GM12878 (cell line): ENCODE results near the gene GPR155. TPM values are rescaled to one million over a fixed set of nuclear protein-coding genes. Genes with fewer than 3 reads are reported as not detected.

Experiments used
- ATF7 ChIP-seq: fragments of 450-650 bp; IDR thresholded peaks from 2 replicates; pipeline ENCODE4 v1.6.1; 2016; ENCODE audit warnings: low read depth, mild to moderate bottlenecking
- CBX3 ChIP-seq: fragments of 200-600 bp; sonication (generic); IDR thresholded peaks from 2 replicates; pipeline ENCODE4 v1.6.1; 2016; ENCODE audit warnings: low read depth, borderline replicate concordance
- CREM ChIP-seq: IDR thresholded peaks from 2 replicates; pipeline ENCODE4 v1.6.1; 2014; ENCODE audit warnings: antibody characterized with exemption, low read depth
- EGR1 ChIP-seq, 2 experiments: IDR thresholded peaks; 1 replicate in 1 of 2; 2 replicates in 1 of 2; pipeline ENCODE4 v1.6.1; 2011 to 2012; ENCODE audit warnings: low read depth in 2 of 2, low read length in 2 of 2, borderline replicate concordance in 1 of 2, mild to moderate bottlenecking in 1 of 2, moderate library complexity in 1 of 2
- ESRRA ChIP-seq: IDR thresholded peaks from 2 replicates; pipeline ENCODE4 v1.6.1; 2012; ENCODE audit warnings: mild to moderate bottlenecking, low read length, improper control_type of control experiment
- GABPA ChIP-seq: IDR thresholded peaks from 2 replicates; pipeline ENCODE4 v1.6.1; 2014; ENCODE audit warnings: antibody characterized with exemption, low read depth, mild to moderate bottlenecking, inconsistent platforms
- IKZF1 ChIP-seq: fragments of 450-650 bp; conservative IDR thresholded peaks from 2 replicates; pipeline ENCODE4 v1.6.1; 2017; ENCODE audit warnings: antibody characterized with exemption, mild to moderate bottlenecking
- KAT2A ChIP-seq: conservative IDR thresholded peaks from 2 replicates; pipeline ENCODE4 v1.6.1; 2011; ENCODE audit warnings: low read depth, low read length; ENCODE audit not compliant: control insufficient read depth
- KDM1A ChIP-seq: fragments of 200-600 bp; sonication (generic); IDR thresholded peaks from 2 replicates; pipeline ENCODE4 v1.6.1; 2016; ENCODE audit warnings: borderline replicate concordance
- MEF2A ChIP-seq: IDR thresholded peaks from 2 replicates; pipeline ENCODE4 v1.6.1; 2011; ENCODE audit warnings: low read depth, mild to moderate bottlenecking, low read length, moderate library complexity; ENCODE audit not compliant: insufficient read depth
- MYB ChIP-seq: fragments of 150-350 bp; IDR thresholded peaks from 2 replicates; pipeline ENCODE4 v1.6.1; 2014; ENCODE audit warnings: mild to moderate bottlenecking, low read depth, low read length, borderline replicate concordance
- SMARCA5 ChIP-seq: fragments of 450-650 bp; IDR thresholded peaks from 2 replicates; pipeline ENCODE4 v1.6.1; 2017; ENCODE audit warnings: mild to moderate bottlenecking
- SPI1 ChIP-seq: IDR thresholded peaks from 2 replicates; pipeline ENCODE4 v1.6.1; 2011; ENCODE audit warnings: low read depth, mild to moderate bottlenecking, low read length, moderate library complexity, borderline replicate concordance; ENCODE audit not compliant: insufficient read depth
- TCF12 ChIP-seq: IDR thresholded peaks from 2 replicates; pipeline ENCODE4 v1.6.1; 2011; ENCODE audit warnings: low read depth, mild to moderate bottlenecking, low read length
- TCF7 ChIP-seq: IDR thresholded peaks from 2 replicates; pipeline ENCODE4 v1.6.1; 2014; ENCODE audit warnings: antibody characterized with exemption, borderline replicate concordance
- YBX1 ChIP-seq: fragments of 450-650 bp; IDR thresholded peaks from 2 replicates; pipeline ENCODE4 v1.6.1; 2016; ENCODE audit warnings: antibody characterized with exemption
- ZNF24 ChIP-seq: fragments of 450-650 bp; IDR thresholded peaks from 2 replicates; pipeline ENCODE4 v1.6.1; 2017; ENCODE audit warnings: antibody characterized with exemption, mild to moderate bottlenecking
- polyA plus RNA-seq, 11 experiments: library from polyadenylated mRNA; depleted of rRNA in 4 of 11; unstranded in 6 of 11; stranded (reverse) in 5 of 11; fragments of >200 nt; fragmentation: Nextera tagmentation in 4 of 11; fragmentation: Illumina TruSeq in 1 of 11; extraction: Ambion mirVana in 4 of 11; extraction: Trizol in 1 of 11; gene quantifications; 1 replicate in 1 of 11; 2 replicates in 10 of 11; pipeline versions ENCODE4 v1.2.1 to v1.2.3, GENCODE V29; 2011 to 2016; ENCODE audit warnings: inconsistent platforms in 2 of 11, missing spikeins in 2 of 11, low read depth in 1 of 11
- total RNA-seq, 4 experiments: library from RNA; depleted of rRNA in 3 of 4; stranded (reverse); fragments of >200 nt in 3 of 4; fragmentation: Illumina TruSeq in 1 of 4; extraction: Trizol in 1 of 4; gene quantifications; 2 replicates each; pipeline versions ENCODE4 v1.2.1 to v1.2.3, GENCODE V29; 2013 to 2021
- TF ChIP-seq, protein P1 (sequence below): IDR thresholded peaks from 2 replicates; pipeline ENCODE4 v1.6.1; 2012; ENCODE audit warnings: mild to moderate bottlenecking, low read depth, low read length
- TF ChIP-seq, protein P2 (sequence below): IDR thresholded peaks from 2 replicates; pipeline ENCODE4 v1.6.1; 2012; ENCODE audit warnings: low read length, inconsistent platforms
- TF ChIP-seq, protein P3 (sequence below): IDR thresholded peaks from 2 replicates; pipeline ENCODE4 v1.6.1; 2011; ENCODE audit warnings: borderline replicate concordance, low read depth, mild to moderate bottlenecking, moderate library complexity, mixed read lengths, low read length; ENCODE audit not compliant: insufficient read depth; ENCODE audit errors: extremely low read length
- TF ChIP-seq, protein P4 (sequence below): IDR thresholded peaks from 2 replicates; pipeline ENCODE4 v1.6.1; 2011; ENCODE audit warnings: low read depth, low read length, improper control_type of control experiment, borderline replicate concordance
- TF ChIP-seq, protein P5 (sequence below): IDR thresholded peaks from 2 replicates; pipeline ENCODE4 v1.6.1; 2012; ENCODE audit warnings: low read depth, low read length, improper control_type of control experiment
- TF ChIP-seq, protein P6 (sequence below): IDR thresholded peaks from 2 replicates; pipeline ENCODE4 v1.6.1; 2012; ENCODE audit warnings: low read depth, low read length, improper control_type of control experiment

Gene GPR155
- total and polyA plus RNA-seq, 10 of the 15 experiments (the other 5 are each of a cell fraction or from before 2014, with no cell fraction given) = 0.53 to 3.0 (median 1.5) TPM

DNA sequence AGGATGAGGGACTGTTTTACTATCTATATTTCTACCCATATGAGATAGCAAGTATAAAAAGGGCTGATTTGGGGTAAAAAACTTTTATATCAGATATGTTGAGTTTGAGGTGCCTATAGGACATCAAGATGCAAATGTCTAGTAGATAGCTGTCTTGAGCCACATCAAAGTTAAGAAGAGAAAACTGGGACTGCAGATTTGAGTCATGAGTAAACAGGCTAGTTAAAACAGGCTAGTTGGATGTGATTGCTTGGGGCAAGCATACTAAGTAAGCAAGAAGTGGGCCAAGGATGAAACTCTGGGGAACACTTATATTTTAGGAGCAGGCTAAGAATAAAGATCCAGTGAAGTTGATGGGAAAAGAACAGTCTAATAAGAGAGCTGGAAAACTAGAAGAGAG is 94.1 kb downstream of the GPR155 start (continued):
- TF ChIP-seq EGR1 (IDR thresholded peaks at IDR 0.05; ENCODE audit: borderline replicate concordance in 1 of 2, low read depth in 2 of 2, low read length in 2 of 2) = no peak
- no peak for TF ChIP-seq IKZF1
- TF ChIP-seq SPI1 = no peak
- TF ChIP-seq TCF7 = peak; percentile 99
- no peak for TF ChIP-seq MEF2A
- TF ChIP-seq YBX1 = no peak
- TF ChIP-seq, protein P1, sequence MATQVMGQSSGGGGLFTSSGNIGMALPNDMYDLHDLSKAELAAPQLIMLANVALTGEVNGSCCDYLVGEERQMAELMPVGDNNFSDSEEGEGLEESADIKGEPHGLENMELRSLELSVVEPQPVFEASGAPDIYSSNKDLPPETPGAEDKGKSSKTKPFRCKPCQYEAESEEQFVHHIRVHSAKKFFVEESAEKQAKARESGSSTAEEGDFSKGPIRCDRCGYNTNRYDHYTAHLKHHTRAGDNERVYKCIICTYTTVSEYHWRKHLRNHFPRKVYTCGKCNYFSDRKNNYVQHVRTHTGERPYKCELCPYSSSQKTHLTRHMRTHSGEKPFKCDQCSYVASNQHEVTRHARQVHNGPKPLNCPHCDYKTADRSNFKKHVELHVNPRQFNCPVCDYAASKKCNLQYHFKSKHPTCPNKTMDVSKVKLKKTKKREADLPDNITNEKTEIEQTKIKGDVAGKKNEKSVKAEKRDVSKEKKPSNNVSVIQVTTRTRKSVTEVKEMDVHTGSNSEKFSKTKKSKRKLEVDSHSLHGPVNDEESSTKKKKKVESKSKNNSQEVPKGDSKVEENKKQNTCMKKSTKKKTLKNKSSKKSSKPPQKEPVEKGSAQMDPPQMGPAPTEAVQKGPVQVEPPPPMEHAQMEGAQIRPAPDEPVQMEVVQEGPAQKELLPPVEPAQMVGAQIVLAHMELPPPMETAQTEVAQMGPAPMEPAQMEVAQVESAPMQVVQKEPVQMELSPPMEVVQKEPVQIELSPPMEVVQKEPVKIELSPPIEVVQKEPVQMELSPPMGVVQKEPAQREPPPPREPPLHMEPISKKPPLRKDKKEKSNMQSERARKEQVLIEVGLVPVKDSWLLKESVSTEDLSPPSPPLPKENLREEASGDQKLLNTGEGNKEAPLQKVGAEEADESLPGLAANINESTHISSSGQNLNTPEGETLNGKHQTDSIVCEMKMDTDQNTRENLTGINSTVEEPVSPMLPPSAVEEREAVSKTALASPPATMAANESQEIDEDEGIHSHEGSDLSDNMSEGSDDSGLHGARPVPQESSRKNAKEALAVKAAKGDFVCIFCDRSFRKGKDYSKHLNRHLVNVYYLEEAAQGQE = no peak
- TF ChIP-seq KDM1A = no peak
- peak; percentile 24; the same call in 1 of the 2 replicates for TF ChIP-seq CREM
- TF ChIP-seq CBX3 = no peak
- TF ChIP-seq TCF12 = no peak
- no peak for TF ChIP-seq ATF7
- TF ChIP-seq, protein P2, sequence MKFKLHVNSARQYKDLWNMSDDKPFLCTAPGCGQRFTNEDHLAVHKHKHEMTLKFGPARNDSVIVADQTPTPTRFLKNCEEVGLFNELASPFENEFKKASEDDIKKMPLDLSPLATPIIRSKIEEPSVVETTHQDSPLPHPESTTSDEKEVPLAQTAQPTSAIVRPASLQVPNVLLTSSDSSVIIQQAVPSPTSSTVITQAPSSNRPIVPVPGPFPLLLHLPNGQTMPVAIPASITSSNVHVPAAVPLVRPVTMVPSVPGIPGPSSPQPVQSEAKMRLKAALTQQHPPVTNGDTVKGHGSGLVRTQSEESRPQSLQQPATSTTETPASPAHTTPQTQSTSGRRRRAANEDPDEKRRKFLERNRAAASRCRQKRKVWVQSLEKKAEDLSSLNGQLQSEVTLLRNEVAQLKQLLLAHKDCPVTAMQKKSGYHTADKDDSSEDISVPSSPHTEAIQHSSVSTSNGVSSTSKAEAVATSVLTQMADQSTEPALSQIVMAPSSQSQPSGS = 0 out of 2 replicates have a peak, but pooled peaks have one; percentile 27
- no peak for TF ChIP-seq MYB
- no peak for TF ChIP-seq SMARCA5
- no peak for TF ChIP-seq ZNF24
- TF ChIP-seq, protein P3, sequence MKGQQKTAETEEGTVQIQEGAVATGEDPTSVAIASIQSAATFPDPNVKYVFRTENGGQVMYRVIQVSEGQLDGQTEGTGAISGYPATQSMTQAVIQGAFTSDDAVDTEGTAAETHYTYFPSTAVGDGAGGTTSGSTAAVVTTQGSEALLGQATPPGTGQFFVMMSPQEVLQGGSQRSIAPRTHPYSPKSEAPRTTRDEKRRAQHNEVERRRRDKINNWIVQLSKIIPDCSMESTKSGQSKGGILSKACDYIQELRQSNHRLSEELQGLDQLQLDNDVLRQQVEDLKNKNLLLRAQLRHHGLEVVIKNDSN = no peak
- TF ChIP-seq, protein P4, sequence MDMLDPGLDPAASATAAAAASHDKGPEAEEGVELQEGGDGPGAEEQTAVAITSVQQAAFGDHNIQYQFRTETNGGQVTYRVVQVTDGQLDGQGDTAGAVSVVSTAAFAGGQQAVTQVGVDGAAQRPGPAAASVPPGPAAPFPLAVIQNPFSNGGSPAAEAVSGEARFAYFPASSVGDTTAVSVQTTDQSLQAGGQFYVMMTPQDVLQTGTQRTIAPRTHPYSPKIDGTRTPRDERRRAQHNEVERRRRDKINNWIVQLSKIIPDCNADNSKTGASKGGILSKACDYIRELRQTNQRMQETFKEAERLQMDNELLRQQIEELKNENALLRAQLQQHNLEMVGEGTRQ = no peak
- TF ChIP-seq KAT2A = no peak
- no peak for TF ChIP-seq GABPA
- TF ChIP-seq, protein P5, sequence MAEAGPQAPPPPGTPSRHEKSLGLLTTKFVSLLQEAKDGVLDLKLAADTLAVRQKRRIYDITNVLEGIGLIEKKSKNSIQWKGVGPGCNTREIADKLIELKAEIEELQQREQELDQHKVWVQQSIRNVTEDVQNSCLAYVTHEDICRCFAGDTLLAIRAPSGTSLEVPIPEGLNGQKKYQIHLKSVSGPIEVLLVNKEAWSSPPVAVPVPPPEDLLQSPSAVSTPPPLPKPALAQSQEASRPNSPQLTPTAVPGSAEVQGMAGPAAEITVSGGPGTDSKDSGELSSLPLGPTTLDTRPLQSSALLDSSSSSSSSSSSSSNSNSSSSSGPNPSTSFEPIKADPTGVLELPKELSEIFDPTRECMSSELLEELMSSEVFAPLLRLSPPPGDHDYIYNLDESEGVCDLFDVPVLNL = no peak
- no peak for TF ChIP-seq ESRRA
- TF ChIP-seq, protein P6, sequence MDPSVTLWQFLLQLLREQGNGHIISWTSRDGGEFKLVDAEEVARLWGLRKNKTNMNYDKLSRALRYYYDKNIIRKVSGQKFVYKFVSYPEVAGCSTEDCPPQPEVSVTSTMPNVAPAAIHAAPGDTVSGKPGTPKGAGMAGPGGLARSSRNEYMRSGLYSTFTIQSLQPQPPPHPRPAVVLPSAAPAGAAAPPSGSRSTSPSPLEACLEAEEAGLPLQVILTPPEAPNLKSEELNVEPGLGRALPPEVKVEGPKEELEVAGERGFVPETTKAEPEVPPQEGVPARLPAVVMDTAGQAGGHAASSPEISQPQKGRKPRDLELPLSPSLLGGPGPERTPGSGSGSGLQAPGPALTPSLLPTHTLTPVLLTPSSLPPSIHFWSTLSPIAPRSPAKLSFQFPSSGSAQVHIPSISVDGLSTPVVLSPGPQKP = no peak
